ENCODE data around the gene RASA2.

RASA2 gene

DNA sequence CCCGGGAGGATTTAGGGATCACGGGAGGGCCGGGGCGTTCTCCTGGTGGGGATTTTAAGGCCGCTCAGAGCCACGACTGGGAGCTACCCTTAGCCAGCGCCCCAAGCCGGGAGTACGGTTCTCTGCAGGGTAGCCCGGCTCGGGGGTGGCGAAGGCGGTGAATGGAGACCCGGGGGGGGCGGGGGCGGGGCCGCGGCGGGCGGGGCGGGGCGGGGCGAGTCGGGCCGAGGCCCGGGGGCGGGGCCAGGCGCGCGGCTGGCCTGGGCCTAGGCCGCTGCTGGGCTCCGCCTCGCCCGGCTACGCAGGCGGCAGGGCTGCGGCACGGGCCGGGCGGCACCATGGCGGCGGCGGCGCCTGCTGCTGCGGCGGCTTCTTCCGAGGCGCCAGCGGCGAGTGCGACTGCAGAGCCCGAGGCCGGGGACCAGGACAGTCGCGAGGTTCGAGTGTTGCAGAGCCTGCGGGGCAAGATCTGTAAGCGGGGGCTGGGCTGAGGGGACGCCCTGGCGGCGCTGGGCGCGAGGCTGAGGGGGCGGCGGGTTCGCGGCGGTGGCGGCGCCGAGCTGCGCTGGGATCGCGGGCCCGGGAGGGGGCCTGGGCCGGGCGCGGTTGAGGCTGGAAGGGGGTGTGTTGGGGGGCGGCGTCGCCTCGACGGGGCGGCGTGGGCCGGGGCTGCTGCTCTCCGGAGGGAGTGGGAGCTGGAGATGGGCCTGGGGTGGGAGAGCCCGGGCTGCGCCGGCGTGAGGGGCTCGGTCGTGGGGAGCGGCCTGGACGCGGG is at the start of gene RASA2:
TSS of gene RASA2 (plus strand) at position 282 of the 775 bp plus-strand sequence. CDS start at position 339, 57 bp downstream.
- peak; percentile 56 for DNase-seq (ENCODE audit: extremely low read depth, low read depth)
- TF ChIP-seq, protein P1, sequence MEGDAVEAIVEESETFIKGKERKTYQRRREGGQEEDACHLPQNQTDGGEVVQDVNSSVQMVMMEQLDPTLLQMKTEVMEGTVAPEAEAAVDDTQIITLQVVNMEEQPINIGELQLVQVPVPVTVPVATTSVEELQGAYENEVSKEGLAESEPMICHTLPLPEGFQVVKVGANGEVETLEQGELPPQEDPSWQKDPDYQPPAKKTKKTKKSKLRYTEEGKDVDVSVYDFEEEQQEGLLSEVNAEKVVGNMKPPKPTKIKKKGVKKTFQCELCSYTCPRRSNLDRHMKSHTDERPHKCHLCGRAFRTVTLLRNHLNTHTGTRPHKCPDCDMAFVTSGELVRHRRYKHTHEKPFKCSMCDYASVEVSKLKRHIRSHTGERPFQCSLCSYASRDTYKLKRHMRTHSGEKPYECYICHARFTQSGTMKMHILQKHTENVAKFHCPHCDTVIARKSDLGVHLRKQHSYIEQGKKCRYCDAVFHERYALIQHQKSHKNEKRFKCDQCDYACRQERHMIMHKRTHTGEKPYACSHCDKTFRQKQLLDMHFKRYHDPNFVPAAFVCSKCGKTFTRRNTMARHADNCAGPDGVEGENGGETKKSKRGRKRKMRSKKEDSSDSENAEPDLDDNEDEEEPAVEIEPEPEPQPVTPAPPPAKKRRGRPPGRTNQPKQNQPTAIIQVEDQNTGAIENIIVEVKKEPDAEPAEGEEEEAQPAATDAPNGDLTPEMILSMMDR (IDR thresholded peaks at IDR 0.05; ENCODE audit: low read depth, low read length), result no peak

GRCh38 chr3:141439589-141439988 is 47.2 kb upstream of the RASA2 start:
- TF ChIP-seq, protein P1 (IDR thresholded peaks at IDR 0.05; ENCODE audit: low read depth, low read length), result no peak

DNA sequence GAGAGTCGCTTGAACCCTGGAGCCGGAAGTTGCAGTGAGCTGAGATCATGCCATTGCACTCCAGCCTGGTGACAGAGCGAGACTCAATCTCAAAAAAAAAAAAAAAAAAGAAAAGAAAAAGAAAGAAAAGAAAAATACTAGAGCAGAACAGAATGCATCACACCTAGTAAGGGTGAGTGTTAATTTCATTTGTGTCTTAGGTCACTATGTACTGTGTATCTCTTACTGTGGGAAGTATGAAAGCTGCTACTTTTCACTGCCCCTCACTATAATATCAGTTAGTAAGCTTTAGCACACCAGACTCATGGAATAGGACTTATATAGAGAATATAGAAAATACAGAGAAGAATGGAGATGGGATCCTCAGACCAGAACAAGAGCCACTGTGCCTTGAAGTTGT is 45.9 kb upstream of the RASA2 start:
- DNase-seq (ENCODE audit: extremely low read depth, low read depth), result no peak
- TF ChIP-seq, protein P1 (IDR thresholded peaks at IDR 0.05; ENCODE audit: low read depth, low read length), result no peak

More at GRCh38 chr3:141439589-141439988, 47.2 kb upstream of the RASA2 start:
- DNase-seq (ENCODE audit: extremely low read depth, low read depth), result no peak

GRCh38 chr3:141441381-141442364 is 45.2 kb upstream of the RASA2 start:
- DNase-seq (ENCODE audit: extremely low read depth, low read depth), result no peak
- TF ChIP-seq, protein P1 (IDR thresholded peaks at IDR 0.05; ENCODE audit: low read depth, low read length), result peak; percentile 63

DNA sequence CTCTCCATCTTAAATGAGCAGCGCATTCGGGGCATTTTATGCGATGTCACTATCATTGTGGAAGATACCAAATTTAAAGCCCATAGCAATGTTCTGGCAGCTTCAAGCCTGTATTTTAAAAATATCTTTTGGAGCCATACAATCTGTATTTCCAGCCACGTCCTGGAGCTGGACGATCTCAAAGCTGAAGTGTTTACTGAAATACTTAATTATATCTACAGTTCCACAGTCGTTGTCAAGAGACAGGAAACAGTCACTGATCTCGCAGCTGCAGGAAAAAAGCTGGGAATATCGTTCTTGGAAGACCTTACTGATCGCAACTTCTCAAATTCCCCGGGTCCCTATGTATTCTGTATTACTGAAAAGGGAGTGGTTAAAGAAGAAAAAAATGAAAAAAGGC is 44.4 kb upstream of the RASA2 start:
- no peak for DNase-seq (ENCODE audit: extremely low read depth, low read depth)
- TF ChIP-seq, protein P1 (IDR thresholded peaks at IDR 0.05; ENCODE audit: low read depth, low read length), result no peak

DNA sequence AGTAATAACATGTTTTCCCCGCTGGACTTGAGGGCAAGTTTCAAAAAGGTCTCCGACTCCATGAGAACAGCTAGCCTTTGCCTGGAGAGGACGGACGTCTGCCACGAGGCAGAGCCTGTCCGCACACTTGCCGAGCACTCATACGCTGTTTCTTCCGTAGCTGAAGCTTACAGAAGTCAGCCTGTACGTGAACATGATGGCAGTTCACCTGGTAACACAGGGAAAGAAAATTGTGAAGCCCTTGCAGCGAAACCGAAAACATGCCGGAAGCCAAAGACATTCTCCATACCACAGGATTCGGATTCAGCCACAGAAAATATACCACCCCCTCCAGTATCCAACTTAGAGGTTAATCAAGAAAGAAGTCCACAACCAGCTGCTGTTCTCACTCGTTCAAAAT is 43.9 kb upstream of the RASA2 start:
- TF ChIP-seq, protein P1 (IDR thresholded peaks at IDR 0.05; ENCODE audit: low read depth, low read length), result no peak
- no peak for DNase-seq (ENCODE audit: extremely low read depth, low read depth)
